GM19240 (cell line): ENCODE data around the gene CBLB.

Source experiments
- DNase-seq: peaks from one replicate; pipeline ENCODE4 v3.0.0; 2011; ENCODE audit warnings: low spot score; ENCODE audit not compliant: insufficient read length

CBLB gene

GRCh38 chr3:105622169-105622568 lies 246.6 kb downstream of the CBLB start:
- DNase-seq: no peak

DNA sequence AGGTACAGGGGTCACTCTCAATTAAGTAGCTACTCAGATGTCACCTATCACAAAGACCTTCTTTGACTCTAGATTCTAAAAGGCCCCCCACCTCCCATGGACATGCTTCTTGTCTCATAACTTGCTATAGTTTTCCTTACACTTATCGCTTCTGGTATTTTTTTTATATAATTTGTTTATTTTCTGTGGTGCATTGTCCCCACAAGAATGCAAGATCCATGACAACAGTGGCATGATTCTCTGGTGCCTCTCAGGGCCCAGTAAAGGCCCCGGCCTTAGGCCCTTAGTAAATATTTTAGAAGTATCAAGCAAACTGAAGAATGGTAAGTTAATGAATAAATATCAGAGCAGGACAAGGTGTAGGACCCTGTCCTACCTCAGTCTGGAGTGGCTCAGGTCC lies 248.6 kb downstream of the CBLB start:
- no peak for DNase-seq

DNA sequence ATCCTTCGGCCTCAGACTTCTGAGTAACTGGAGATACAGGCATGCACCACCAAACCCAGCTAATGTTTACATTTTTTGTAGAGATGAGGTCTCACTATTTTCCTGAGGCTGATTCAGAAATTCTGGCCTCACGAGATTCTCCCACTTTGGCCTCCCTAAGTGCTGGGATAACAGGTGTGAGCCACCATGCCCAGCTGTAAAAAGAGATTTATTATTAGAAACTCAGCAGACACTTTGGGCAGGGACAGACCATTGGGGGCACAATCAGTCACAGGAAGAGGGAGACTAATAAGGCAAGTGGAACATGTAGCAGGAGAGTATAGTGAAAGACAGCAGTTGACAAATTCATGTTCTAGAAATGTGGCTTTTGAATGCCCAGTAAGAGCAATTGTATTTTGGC lies 249.2 kb downstream of the CBLB start:
- no peak for DNase-seq

DNA sequence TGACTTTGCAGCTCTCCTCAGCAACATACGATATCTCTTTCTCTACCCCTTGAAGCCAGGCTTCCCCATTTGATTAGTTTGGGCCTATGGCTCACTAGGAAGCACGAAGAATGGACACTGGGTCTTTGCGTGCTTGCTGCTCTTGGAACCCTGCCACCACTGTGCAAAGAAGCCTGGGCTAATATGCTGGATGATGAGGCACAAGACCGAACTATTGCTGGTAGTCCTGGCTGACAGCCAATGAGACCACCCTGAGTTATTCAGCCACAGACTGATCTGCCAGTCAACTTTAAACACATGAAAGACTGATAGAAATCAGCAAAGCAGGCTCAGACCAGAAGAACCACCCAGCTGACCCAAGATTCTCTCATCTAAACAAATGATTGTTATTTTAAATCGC lies 250.3 kb downstream of the CBLB start:
- no peak for DNase-seq

- no peak for DNase-seq
Measured at GRCh38 chr3:105616374-105617121, 252.3 kb downstream of the CBLB start.

GRCh38 chr3:105615814-105616213 lies 253.0 kb downstream of the CBLB start:
- DNase-seq: no peak

DNA sequence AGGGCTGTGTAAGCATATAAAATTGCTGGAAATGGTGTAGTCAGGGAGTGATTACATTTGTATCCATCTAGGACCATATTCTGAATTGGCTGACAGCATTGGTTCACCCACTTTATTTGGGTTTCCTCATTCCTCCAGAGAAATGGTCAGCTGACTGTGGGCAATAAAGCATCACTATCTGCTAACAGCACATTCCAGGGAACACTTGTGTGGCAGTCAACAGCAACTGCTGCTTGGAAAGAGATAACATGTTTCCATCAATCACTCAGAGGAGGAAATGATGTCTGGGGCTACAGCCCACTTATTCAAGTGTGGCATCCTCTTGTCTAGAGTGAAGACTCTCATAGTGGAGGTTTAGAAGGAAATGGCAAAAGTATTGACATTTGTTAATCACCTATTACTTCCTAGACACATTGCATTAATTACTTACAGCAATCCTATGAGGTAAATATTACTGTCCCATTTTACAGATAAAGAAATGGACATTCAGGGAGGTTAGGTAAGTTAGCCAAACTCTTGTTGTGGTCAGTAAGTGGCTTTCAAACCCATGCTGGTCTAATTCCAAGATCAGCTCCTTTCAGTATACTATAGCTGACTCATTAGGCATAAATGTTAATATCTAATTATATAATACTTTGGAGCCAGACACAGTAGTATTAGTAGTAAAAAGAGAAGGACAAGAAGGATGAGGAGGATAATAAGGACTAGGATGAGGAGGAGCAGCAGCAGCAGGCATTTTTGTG lies 254.4 kb downstream of the CBLB start:
- DNase-seq: no peak

DNA sequence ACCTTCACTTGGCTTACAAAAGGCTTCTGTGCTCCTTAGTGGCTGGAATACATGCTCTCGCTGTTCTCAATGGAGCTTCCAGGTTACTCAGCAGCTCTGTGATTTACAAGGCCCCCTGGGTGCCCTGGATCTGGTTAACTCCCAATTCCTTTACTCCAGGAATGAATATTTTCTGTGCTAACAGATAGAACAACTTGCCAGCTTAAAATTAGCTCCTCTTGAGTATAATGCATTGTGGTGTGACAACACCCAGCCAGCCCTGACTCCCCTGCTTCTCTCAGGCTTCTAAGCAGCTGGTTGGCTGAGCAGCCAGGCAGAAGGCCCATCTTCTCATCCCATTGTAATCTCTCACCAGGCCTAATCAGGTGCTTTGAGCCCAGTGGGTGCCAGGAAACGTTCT lies 255.7 kb downstream of the CBLB start:
- no peak for DNase-seq

DNA sequence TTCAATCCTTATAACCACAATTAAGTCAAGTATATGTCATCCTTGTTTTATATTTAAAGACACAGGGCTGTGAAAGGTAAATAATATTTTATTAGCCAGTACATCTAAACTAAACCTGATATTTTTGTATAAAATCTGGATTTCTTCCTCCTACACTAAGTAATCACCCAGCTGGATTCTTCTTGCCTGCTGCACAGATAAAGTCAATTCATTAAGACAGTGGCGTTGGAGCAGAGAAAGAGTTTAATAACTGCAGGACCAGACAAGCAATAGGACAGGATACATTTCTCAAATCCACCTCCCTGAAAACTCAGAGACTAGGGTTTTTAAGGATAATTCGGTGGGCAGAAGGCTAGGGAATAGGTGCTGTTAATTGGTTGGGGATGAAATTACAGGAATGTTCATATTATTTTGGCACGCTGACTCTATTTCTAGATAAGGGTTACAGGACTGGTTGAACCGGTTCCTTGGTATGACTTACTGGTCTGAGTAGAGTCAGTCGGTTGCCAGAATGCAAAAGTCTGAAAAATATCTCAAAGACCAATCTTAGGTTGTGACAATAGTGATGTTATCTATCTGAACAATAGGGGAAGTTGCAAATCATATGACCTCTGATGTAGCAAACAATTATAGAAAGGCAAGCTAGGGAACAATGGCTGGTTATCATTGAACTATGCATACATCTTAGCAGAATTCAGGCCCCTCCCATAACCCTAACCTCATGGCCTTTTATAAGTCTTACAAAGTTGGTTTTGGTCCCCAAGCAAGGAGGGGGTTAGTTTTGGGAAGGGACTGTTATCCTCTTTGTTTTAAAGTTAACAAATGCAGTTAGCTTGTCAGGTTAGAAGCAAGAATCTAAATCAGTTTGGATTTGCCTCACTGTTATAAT lies 257.3 kb downstream of the CBLB start:
- no peak for DNase-seq

GRCh38 chr3:105610473-105610872 lies 258.3 kb downstream of the CBLB start:
- DNase-seq: no peak

GRCh38 chr3:105608623-105609022 lies 260.2 kb downstream of the CBLB start:
- no peak for DNase-seq

GRCh38 chr3:105606016-105606415 lies 262.8 kb downstream of the CBLB start:
- DNase-seq: no peak
